OCI-LY3 (cell line): Measurements from ENCODE around the gene SLC25A21.

Experiments used
- EZH2phosphoT487 ChIP-seq: fragments of 200-600 bp; shearing (Covaris generic); IDR thresholded peaks from 2 replicates; pipeline ENCODE4 v1.6.1; 2018; ENCODE audit warnings: antibody characterized with exemption, mixed run types, low read depth
- TF ChIP-seq, protein P1 (sequence below): fragments of 200-600, 300-600 bp; sonication (generic); IDR thresholded peaks from 2 replicates; pipeline ENCODE4 v1.5.1; 2014; ENCODE audit warnings: antibody characterized with exemption, low read length, low read depth

DNA sequence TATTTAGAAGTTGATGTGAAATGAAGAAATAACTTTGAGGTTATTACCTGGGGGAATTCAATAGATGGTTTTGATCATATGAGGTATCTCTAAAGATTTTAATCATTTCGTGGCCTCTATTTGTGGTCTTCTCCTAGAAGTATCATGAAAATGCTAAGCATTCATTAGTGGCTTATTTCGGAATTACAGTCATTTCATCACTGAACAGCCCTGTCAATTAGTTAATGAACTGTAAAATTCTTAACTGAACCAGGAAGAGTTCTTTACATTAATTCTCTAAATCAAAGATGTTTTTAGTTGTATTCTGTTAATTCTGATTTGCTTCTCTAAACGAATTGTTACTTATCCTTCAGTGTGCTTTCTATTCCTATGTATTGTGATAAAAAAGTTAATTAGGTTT, 261.8 kb downstream of the SLC25A21 start:
- TF ChIP-seq, protein P1, sequence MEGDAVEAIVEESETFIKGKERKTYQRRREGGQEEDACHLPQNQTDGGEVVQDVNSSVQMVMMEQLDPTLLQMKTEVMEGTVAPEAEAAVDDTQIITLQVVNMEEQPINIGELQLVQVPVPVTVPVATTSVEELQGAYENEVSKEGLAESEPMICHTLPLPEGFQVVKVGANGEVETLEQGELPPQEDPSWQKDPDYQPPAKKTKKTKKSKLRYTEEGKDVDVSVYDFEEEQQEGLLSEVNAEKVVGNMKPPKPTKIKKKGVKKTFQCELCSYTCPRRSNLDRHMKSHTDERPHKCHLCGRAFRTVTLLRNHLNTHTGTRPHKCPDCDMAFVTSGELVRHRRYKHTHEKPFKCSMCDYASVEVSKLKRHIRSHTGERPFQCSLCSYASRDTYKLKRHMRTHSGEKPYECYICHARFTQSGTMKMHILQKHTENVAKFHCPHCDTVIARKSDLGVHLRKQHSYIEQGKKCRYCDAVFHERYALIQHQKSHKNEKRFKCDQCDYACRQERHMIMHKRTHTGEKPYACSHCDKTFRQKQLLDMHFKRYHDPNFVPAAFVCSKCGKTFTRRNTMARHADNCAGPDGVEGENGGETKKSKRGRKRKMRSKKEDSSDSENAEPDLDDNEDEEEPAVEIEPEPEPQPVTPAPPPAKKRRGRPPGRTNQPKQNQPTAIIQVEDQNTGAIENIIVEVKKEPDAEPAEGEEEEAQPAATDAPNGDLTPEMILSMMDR: no peak
- no peak for TF ChIP-seq EZH2phosphoT487
